ENCODE results near the gene BBC3.

GRCh38 chr19:47215581-47215980 lies 15.4 kb downstream of the BBC3 start:
- TF ChIP-seq POLR2A (IDR thresholded peaks at IDR 0.05): no peak
- TF ChIP-seq CTCF (IDR thresholded peaks at IDR 0.05): no peak
- no peak for TF ChIP-seq POLR2AphosphoS5 (IDR thresholded peaks at IDR 0.05)
